Liver (tissue), 9 donors: ENCODE measurements around the gene CUL3. TPM values are rescaled to one million over a fixed set of nuclear protein-coding genes. Genes with fewer than 3 reads are reported as not detected.

Experiments
- DNase-seq: peaks from one replicate; pipeline ENCODE4 v3.0.0-alpha.2; 2017; ENCODE audit warnings: low spot score
- H3K27ac ChIP-seq, 2 donors: one replicate each; pipeline ENCODE4 v1.7.0; 2013; ENCODE audit warnings: inconsistent platforms in 2 of 2, low read length in 2 of 2, control low read depth in 1 of 2, low read depth in 1 of 2, mild to moderate bottlenecking in 1 of 2
- H3K27me3 ChIP-seq, 4 donors: one replicate each; pipeline versions ENCODE4 v1.6.1 to v1.7.0; 2013; ENCODE audit warnings: low read length in 3 of 4, inconsistent platforms in 1 of 4, mild to moderate bottlenecking in 1 of 4, moderate library complexity in 1 of 4; ENCODE audit not compliant: control insufficient read depth in 4 of 4, insufficient read depth in 4 of 4
- H3K36me3 ChIP-seq, 4 donors: one replicate each; pipeline versions ENCODE4 v1.6.1 to v1.7.0; 2013; ENCODE audit warnings: low read length in 3 of 4, mild to moderate bottlenecking in 3 of 4, low read depth in 1 of 4, moderate library complexity in 1 of 4; ENCODE audit not compliant: control insufficient read depth in 4 of 4, insufficient read depth in 3 of 4
- H3K4me1 ChIP-seq, 4 donors: one replicate each; pipeline versions ENCODE4 v1.6.1 to v1.7.0; 2013; ENCODE audit warnings: low read length in 3 of 4, mild to moderate bottlenecking in 3 of 4, moderate library complexity in 1 of 4; ENCODE audit not compliant: control insufficient read depth in 4 of 4, insufficient read depth in 4 of 4
- H3K4me3 ChIP-seq, 3 donors: one replicate each; pipeline versions ENCODE4 v1.6.1 to v1.7.0; 2013; ENCODE audit warnings: low read length in 3 of 3, control low read depth in 1 of 3, low read depth in 1 of 3, mild to moderate bottlenecking in 1 of 3
- H3K9ac ChIP-seq, 2 donors: one replicate each; pipeline ENCODE4 v1.7.0; 2013; ENCODE audit warnings: low read length in 2 of 2, mild to moderate bottlenecking in 2 of 2, moderate library complexity in 2 of 2, control low read depth in 1 of 2, low read depth in 1 of 2
- H3K9me3 ChIP-seq, 4 donors: one replicate each; pipeline versions ENCODE4 v1.6.1 to v1.7.0; 2013; ENCODE audit warnings: low read length in 3 of 4; ENCODE audit not compliant: control insufficient read depth in 4 of 4
- ATF3 ChIP-seq: IDR thresholded peaks from 2 replicates; pipeline ENCODE4 v1.6.1; 2016; ENCODE audit warnings: antibody characterized with exemption
- EGR1 ChIP-seq, 2 donors: IDR thresholded peaks; 2 replicates each; pipeline ENCODE4 v1.6.1; 2016 to 2018; ENCODE audit warnings: antibody characterized with exemption in 2 of 2, low read depth in 2 of 2
- FOXA1 ChIP-seq: IDR thresholded peaks from 2 replicates; pipeline ENCODE4 v1.6.1; 2016; ENCODE audit warnings: antibody characterized with exemption
- FOXA2 ChIP-seq: IDR thresholded peaks from 2 replicates; pipeline ENCODE4 v1.6.1; 2016; ENCODE audit warnings: antibody characterized with exemption
- GABPA ChIP-seq, 2 donors: IDR thresholded peaks in 1 of 2; conservative IDR thresholded peaks in 1 of 2; 2 replicates each; pipeline ENCODE4 v1.6.1; 2016; ENCODE audit warnings: antibody characterized with exemption in 2 of 2, mild to moderate bottlenecking in 1 of 2, moderate library complexity in 1 of 2
- HNF4A ChIP-seq, 2 donors: conservative IDR thresholded peaks; 2 replicates each; pipeline ENCODE4 v1.6.1; 2016; ENCODE audit warnings: antibody characterized with exemption in 2 of 2, mild to moderate bottlenecking in 2 of 2
- NR2F2 ChIP-seq: IDR thresholded peaks from 2 replicates; pipeline ENCODE4 v1.6.1; 2016; ENCODE audit warnings: antibody characterized with exemption
- RAD21 ChIP-seq, 2 donors: IDR thresholded peaks; 2 replicates each; pipeline ENCODE4 v1.6.1; 2016; ENCODE audit warnings: antibody characterized with exemption in 2 of 2, mild to moderate bottlenecking in 2 of 2
- REST ChIP-seq: IDR thresholded peaks from 2 replicates; pipeline ENCODE4 v1.6.1; 2016; ENCODE audit warnings: antibody characterized with exemption, mild to moderate bottlenecking
- RXRA ChIP-seq, 2 donors: IDR thresholded peaks; 2 replicates each; pipeline ENCODE4 v1.6.1; 2017 to 2018; ENCODE audit warnings: antibody characterized with exemption in 2 of 2, mild to moderate bottlenecking in 1 of 2
- SP1 ChIP-seq: IDR thresholded peaks from 2 replicates; pipeline ENCODE4 v1.6.1; 2018; ENCODE audit warnings: antibody characterized with exemption, mild to moderate bottlenecking
- TAF1 ChIP-seq: conservative IDR thresholded peaks from 2 replicates; pipeline ENCODE4 v1.6.1; 2016; ENCODE audit warnings: antibody characterized with exemption, mild to moderate bottlenecking
- YY1 ChIP-seq: IDR thresholded peaks from 2 replicates; pipeline ENCODE4 v1.6.1; 2016; ENCODE audit warnings: antibody characterized with exemption, mild to moderate bottlenecking
- WGBS: extraction: QIAGEN DNeasy Blood & Tissue Kit; methylation state at CpG from one replicate; pipeline ENCODE4 v1.1.7; 2013; 5-methylcytosine and 5-hydroxymethylcytosine counted together
- polyA plus RNA-seq, 2 donors: library from polyadenylated mRNA; stranded (reverse) in 1 of 2; unstranded in 1 of 2; fragments of 200-250 nt in 1 of 2; fragments of >200 nt in 1 of 2; fragmentation: Nextera tagmentation in 1 of 2; extraction: Ambion mirVana in 1 of 2; gene quantifications; one replicate each; pipeline versions ENCODE4 v1.2.1 to v1.2.3, GENCODE V29; 2013 to 2015
- total RNA-seq, 2 donors: library from RNA; depleted of rRNA; stranded (reverse); fragments of >200 nt; gene quantifications; one replicate each; pipeline ENCODE4 v1.2.3, GENCODE V29; 2014
- TF ChIP-seq, protein P1 (sequence below): IDR thresholded peaks from 2 replicates; pipeline ENCODE4 v1.6.1; 2016; ENCODE audit warnings: antibody characterized with exemption
- TF ChIP-seq, protein P2 (sequence below): fragments of 150-350 bp; IDR thresholded peaks from 2 replicates; pipeline ENCODE4 v1.5.1; 2017; ENCODE audit warnings: improper control_type of control experiment, low read depth, low read length; ENCODE audit not compliant: missing input control
- TF ChIP-seq, protein P3 (sequence below): IDR thresholded peaks from 2 replicates; pipeline ENCODE4 v1.6.1; 2016; ENCODE audit warnings: antibody characterized with exemption
- donor health status: healthy.
- donor health status: healthy.
- donor health status: healthy.
- donor health status: healthy.
- donor health status: healthy.

Gene CUL3
- total and polyA plus RNA-seq, 4 donors = 24.7 to 48.9 (median 33.1) TPM

DNA sequence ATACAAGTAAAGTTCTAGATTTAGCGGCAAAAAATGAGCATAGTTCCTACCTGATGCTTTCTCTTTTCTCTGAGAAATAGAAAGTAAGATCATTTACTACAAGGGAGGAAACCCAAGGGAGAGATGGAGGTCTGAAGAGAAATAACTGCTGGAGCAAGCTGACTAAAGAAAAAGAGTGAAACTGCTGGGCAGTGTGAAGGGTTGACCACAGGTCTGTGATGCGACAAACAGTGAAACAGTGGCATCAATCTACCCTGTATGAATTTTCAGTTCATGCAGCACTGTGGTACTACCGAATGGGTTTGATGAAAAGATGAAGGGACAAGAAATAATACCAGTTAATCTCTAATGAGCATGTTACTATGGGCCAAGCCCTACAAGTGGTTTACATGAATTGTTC lies 52.2 kb downstream of the CUL3 start:
- TF ChIP-seq REST (no peak), YY1 (no peak), HNF4A (conservative IDR thresholded peaks at IDR 0.05) (no peak), TAF1 (no peak), FOXA2 (no peak), RXRA (IDR thresholded peaks at IDR 0.05) (no peak), RAD21 (IDR thresholded peaks at IDR 0.05) (no peak), NR2F2 (no peak), FOXA1 (no peak), EGR1 (IDR thresholded peaks at IDR 0.05; ENCODE audit: low read depth in 2 of 2) (no peak), ATF3 (no peak)
- TF ChIP-seq, protein P1, sequence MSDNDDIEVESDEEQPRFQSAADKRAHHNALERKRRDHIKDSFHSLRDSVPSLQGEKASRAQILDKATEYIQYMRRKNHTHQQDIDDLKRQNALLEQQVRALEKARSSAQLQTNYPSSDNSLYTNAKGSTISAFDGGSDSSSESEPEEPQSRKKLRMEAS = no peak
- TF ChIP-seq, protein P2, sequence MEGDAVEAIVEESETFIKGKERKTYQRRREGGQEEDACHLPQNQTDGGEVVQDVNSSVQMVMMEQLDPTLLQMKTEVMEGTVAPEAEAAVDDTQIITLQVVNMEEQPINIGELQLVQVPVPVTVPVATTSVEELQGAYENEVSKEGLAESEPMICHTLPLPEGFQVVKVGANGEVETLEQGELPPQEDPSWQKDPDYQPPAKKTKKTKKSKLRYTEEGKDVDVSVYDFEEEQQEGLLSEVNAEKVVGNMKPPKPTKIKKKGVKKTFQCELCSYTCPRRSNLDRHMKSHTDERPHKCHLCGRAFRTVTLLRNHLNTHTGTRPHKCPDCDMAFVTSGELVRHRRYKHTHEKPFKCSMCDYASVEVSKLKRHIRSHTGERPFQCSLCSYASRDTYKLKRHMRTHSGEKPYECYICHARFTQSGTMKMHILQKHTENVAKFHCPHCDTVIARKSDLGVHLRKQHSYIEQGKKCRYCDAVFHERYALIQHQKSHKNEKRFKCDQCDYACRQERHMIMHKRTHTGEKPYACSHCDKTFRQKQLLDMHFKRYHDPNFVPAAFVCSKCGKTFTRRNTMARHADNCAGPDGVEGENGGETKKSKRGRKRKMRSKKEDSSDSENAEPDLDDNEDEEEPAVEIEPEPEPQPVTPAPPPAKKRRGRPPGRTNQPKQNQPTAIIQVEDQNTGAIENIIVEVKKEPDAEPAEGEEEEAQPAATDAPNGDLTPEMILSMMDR = no peak
- 94% methylated on average over 3 of the region's 3 CpGs for WGBS
- no peak for DNase-seq
- H3K36me3 ChIP-seq = peaks cover 0 to 8% (median 2%) of the 10 kb centered on the region in 4 donors
- H3K27me3 ChIP-seq = no peaks in the 10 kb centered on the region
- no peak overlapping the region for H3K27ac ChIP-seq
- H3K4me1 ChIP-seq = peaks cover 0 to 7% (median 4%) of the 10 kb centered on the region in 4 donors
- H3K4me3 ChIP-seq = no peak overlapping the region
- H3K9me3 ChIP-seq = no peaks in the 10 kb centered on the region
- H3K9ac ChIP-seq = no peak overlapping the region

DNA sequence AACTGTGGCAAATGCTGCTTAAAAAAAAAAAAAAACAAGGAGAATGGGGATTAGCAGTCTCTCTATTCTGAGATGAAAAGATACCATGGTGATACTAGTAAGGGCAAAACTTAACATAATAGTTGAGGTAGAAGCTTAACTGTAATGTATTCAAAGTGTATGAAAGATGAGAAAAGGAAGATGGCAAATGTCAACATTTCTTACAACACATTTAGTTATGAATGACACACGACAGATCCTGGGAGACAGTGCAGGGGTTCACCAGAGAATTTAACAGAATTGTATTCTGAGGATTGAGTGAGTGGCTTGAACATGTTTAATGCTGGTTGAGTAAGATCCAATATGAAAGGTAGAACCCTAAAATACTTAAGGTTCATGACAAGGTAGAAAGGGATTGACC lies 52.7 kb downstream of the CUL3 start:
- Histone ChIP-seq H3K9ac (no peak overlapping the region), H3K27ac (no peak overlapping the region), H3K4me1 (peaks cover 0 to 9% (median 5%) of the 10 kb centered on the region in 4 donors), H3K36me3 (peaks cover 0 to 8% (median 2%) of the 10 kb centered on the region in 4 donors), H3K27me3 (no peaks in the 10 kb centered on the region), H3K9me3 (no peaks in the 10 kb centered on the region), H3K4me3 (no peak overlapping the region)
- no peak for DNase-seq
- WGBS = 93% methylated on average over 1 of the region's 1 CpG
- TF ChIP-seq RAD21 (IDR thresholded peaks at IDR 0.05) = no peak
- TF ChIP-seq YY1 = no peak
- TF ChIP-seq RXRA (IDR thresholded peaks at IDR 0.05) = no peak
- TF ChIP-seq EGR1 (IDR thresholded peaks at IDR 0.05; ENCODE audit: low read depth in 2 of 2) = no peak
- no peak for TF ChIP-seq FOXA2
- TF ChIP-seq, protein P2 = no peak
- no peak for TF ChIP-seq SP1
- TF ChIP-seq, protein P3, sequence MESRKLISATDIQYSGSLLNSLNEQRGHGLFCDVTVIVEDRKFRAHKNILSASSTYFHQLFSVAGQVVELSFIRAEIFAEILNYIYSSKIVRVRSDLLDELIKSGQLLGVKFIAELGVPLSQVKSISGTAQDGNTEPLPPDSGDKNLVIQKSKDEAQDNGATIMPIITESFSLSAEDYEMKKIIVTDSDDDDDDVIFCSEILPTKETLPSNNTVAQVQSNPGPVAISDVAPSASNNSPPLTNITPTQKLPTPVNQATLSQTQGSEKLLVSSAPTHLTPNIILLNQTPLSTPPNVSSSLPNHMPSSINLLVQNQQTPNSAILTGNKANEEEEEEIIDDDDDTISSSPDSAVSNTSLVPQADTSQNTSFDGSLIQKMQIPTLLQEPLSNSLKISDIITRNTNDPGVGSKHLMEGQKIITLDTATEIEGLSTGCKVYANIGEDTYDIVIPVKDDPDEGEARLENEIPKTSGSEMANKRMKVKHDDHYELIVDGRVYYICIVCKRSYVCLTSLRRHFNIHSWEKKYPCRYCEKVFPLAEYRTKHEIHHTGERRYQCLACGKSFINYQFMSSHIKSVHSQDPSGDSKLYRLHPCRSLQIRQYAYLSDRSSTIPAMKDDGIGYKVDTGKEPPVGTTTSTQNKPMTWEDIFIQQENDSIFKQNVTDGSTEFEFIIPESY = no peak
- TF ChIP-seq FOXA1 = no peak
- no peak for TF ChIP-seq ATF3
- no peak for TF ChIP-seq GABPA (IDR thresholded peaks at IDR 0.05 in 1 of 2, conservative IDR thresholded peaks at IDR 0.05 in 1 of 2)
- TF ChIP-seq NR2F2 = no peak
